HL-60 (cell line): ENCODE results near the gene MAP10.

Experiments
- DNase-seq, 2 experiments: peaks; one replicate each; pipeline ENCODE4 v3.0.0-alpha.2; 2010 to 2020; ENCODE audit warnings: low read depth in 1 of 2, low spot score in 1 of 2
- H3K27ac ChIP-seq: fragments of 250-450 bp; sonication (Bioruptor Pico); replicated peaks from 2 replicates; pipeline ENCODE4 v1.5.1; 2020; ENCODE audit warnings: mild to moderate bottlenecking, moderate library complexity
- H3K27me3 ChIP-seq: fragments of 250-450 bp; sonication (Bioruptor Pico); 2 replicates; pipeline ENCODE4 v1.5.1; 2021; ENCODE audit warnings: mild to moderate bottlenecking, moderate library complexity; ENCODE audit not compliant: insufficient read depth, poor library complexity, severe bottlenecking
- H3K4me3 ChIP-seq: replicated peaks from 2 replicates; pipeline ENCODE4 v1.5.1; 2011; ENCODE audit warnings: mild to moderate bottlenecking, control low read depth, low read length; ENCODE audit not compliant: insufficient read depth
- CTCF ChIP-seq: IDR thresholded peaks from one replicate; pipeline ENCODE4 v1.5.1; 2011; ENCODE audit warnings: low read length, control low read depth, inconsistent platforms; ENCODE audit not compliant: insufficient read depth
- GABPA ChIP-seq: IDR thresholded peaks from 2 replicates; pipeline ENCODE4 v1.6.1; 2012; ENCODE audit warnings: low read depth
- POLR2AphosphoS5 ChIP-seq: IDR thresholded peaks from 2 replicates; pipeline ENCODE4 v1.6.1; 2012; ENCODE audit warnings: low read depth
- REST ChIP-seq: IDR thresholded peaks from 2 replicates; pipeline ENCODE4 v1.6.1; 2012; ENCODE audit warnings: low read depth; ENCODE audit not compliant: insufficient replicate concordance
- SPI1 ChIP-seq: IDR thresholded peaks from 2 replicates; pipeline ENCODE4 v1.6.1; 2012; ENCODE audit warnings: low read depth, mild to moderate bottlenecking, borderline replicate concordance

The MAP10 gene

GRCh38 chr1:232769733-232770132, 35.5 kb upstream of the MAP10 start:
- Histone ChIP-seq H3K27ac (no peak overlapping the region), H3K4me3 (no peak overlapping the region), H3K27me3 (no peaks in the 10 kb centered on the region)
- no peak for TF ChIP-seq SPI1
- no peak for TF ChIP-seq CTCF
- TF ChIP-seq GABPA, result no peak
- TF ChIP-seq REST, result no peak
- TF ChIP-seq POLR2AphosphoS5, result no peak
- no peak for DNase-seq

- Histone ChIP-seq H3K4me3 (no peak overlapping the region), H3K27me3 (no peaks in the 10 kb centered on the region), H3K27ac (no peak overlapping the region)
- TF ChIP-seq CTCF, result no peak
- no peak for TF ChIP-seq SPI1
- no peak for TF ChIP-seq REST
- no peak for TF ChIP-seq GABPA
- TF ChIP-seq POLR2AphosphoS5, result no peak
- DNase-seq, result no peak
These were observed 31.5 kb upstream of the MAP10 start for GRCh38 chr1:232773752-232774151.

- Histone ChIP-seq H3K27me3 (no peaks in the 10 kb centered on the region), H3K27ac (no peak overlapping the region), H3K4me3 (no peak overlapping the region)
- no peak for DNase-seq
- TF ChIP-seq POLR2AphosphoS5 (no peak), SPI1 (no peak)
These were observed 28.6 kb upstream of the MAP10 start for GRCh38 chr1:232776526-232777106.

- Histone ChIP-seq H3K27me3 (no peaks in the 10 kb centered on the region), H3K4me3 (no peak overlapping the region), H3K27ac (no peak overlapping the region)
- DNase-seq, result no peak
- no peak for TF ChIP-seq REST
- no peak for TF ChIP-seq CTCF
- no peak for TF ChIP-seq POLR2AphosphoS5
- no peak for TF ChIP-seq GABPA
- no peak for TF ChIP-seq SPI1
These were observed 24.9 kb upstream of the MAP10 start for GRCh38 chr1:232780354-232780753.
